NT2/D1 (cell line): ENCODE results near the gene SETD7.

ENCODE experiments used
- SUZ12 ChIP-seq: IDR thresholded peaks from 2 replicates; pipeline ENCODE4 v1.6.1; 2011; ENCODE audit not compliant: insufficient read length, insufficient read depth; ENCODE audit errors: extremely low read depth
- YY1 ChIP-seq: IDR thresholded peaks from 2 replicates; pipeline ENCODE4 v1.6.1; 2011; ENCODE audit not compliant: insufficient read length, insufficient read depth

- no peak for TF ChIP-seq SUZ12
- TF ChIP-seq YY1 = no peak
Observed at GRCh38 chr4:139508581-139509237, 47.3 kb downstream of the SETD7 start.
